ENCODE measurements around the gene ALPK3.

Gene ALPK3

GRCh38 chr15:84822653-84823281 lies 5.6 kb downstream of the ALPK3 start:
- no peak for DNase-seq (ENCODE audit: low read depth, low spot score)

GRCh38 chr15:84823282-84823878 lies 6.2 kb downstream of the ALPK3 start:
- H3K27ac ChIP-seq = no peak overlapping the region
- DNase-seq (ENCODE audit: low read depth, low spot score) = no peak

More at GRCh38 chr15:84822653-84823281, 5.6 kb downstream of the ALPK3 start:
- H3K27ac ChIP-seq = no peak overlapping the region

- no peak for DNase-seq (ENCODE audit: low read depth, low spot score)
- no peak overlapping the region for H3K27ac ChIP-seq
Observed at GRCh38 chr15:84824260-84825007, 7.3 kb downstream of the ALPK3 start.

- no peak overlapping the region for H3K27ac ChIP-seq
- no peak for DNase-seq (ENCODE audit: low read depth, low spot score)
Observed at GRCh38 chr15:84826369-84826823, 9.2 kb downstream of the ALPK3 start.

- DNase-seq (ENCODE audit: low read depth, low spot score) = no peak
Observed at GRCh38 chr15:84827246-84827645, 10.1 kb downstream of the ALPK3 start.

GRCh38 chr15:84828086-84828908 lies 11.1 kb downstream of the ALPK3 start:
- no peak for DNase-seq (ENCODE audit: low read depth, low spot score)
- H3K27ac ChIP-seq = no peak overlapping the region

More at GRCh38 chr15:84827246-84827645, 10.1 kb downstream of the ALPK3 start:
- no peak overlapping the region for H3K27ac ChIP-seq

GRCh38 chr15:84829428-84829827 lies 12.3 kb downstream of the ALPK3 start:
- DNase-seq (ENCODE audit: low read depth, low spot score) = no peak
- H3K27ac ChIP-seq = no peak overlapping the region

- no peak for DNase-seq (ENCODE audit: low read depth, low spot score)
- no peak overlapping the region for H3K27ac ChIP-seq
Observed at GRCh38 chr15:84830036-84830435, 12.9 kb downstream of the ALPK3 start.

GRCh38 chr15:84831028-84831427 lies 13.9 kb downstream of the ALPK3 start:
- no peak for DNase-seq (ENCODE audit: low read depth, low spot score)

GRCh38 chr15:84831613-84832012 lies 14.5 kb downstream of the ALPK3 start:
- H3K27ac ChIP-seq = no peak overlapping the region
- DNase-seq (ENCODE audit: low read depth, low spot score) = no peak

More at GRCh38 chr15:84831028-84831427, 13.9 kb downstream of the ALPK3 start:
- H3K27ac ChIP-seq = no peak overlapping the region

- DNase-seq (ENCODE audit: low read depth, low spot score) = no peak
- no peak overlapping the region for H3K27ac ChIP-seq
Observed at GRCh38 chr15:84832448-84833040, 15.4 kb downstream of the ALPK3 start.

- H3K27ac ChIP-seq = no peak overlapping the region
- DNase-seq (ENCODE audit: low read depth, low spot score) = no peak
Observed at GRCh38 chr15:84833447-84834228, 16.5 kb downstream of the ALPK3 start.

GRCh38 chr15:84834229-84834955 lies 17.2 kb downstream of the ALPK3 start:
- DNase-seq (ENCODE audit: low read depth, low spot score) = no peak
- H3K27ac ChIP-seq = no peak overlapping the region

GRCh38 chr15:84834969-84835368 lies 17.8 kb downstream of the ALPK3 start:
- H3K27ac ChIP-seq = no peak overlapping the region
- no peak for DNase-seq (ENCODE audit: low read depth, low spot score)

- no peak overlapping the region for H3K27ac ChIP-seq
Observed at GRCh38 chr15:84835661-84836337, 18.6 kb downstream of the ALPK3 start.

GRCh38 chr15:84836844-84837243 lies 19.7 kb downstream of the ALPK3 start:
- DNase-seq (ENCODE audit: low read depth, low spot score) = no peak
- H3K27ac ChIP-seq = no peak overlapping the region

More at GRCh38 chr15:84835661-84836337, 18.6 kb downstream of the ALPK3 start:
- no peak for DNase-seq (ENCODE audit: low read depth, low spot score)

GRCh38 chr15:84839714-84840113 lies 22.6 kb downstream of the ALPK3 start:
- no peak overlapping the region for H3K27ac ChIP-seq
- no peak for DNase-seq (ENCODE audit: low read depth, low spot score)

- no peak for DNase-seq (ENCODE audit: low read depth, low spot score)
- H3K27ac ChIP-seq = no peak overlapping the region
Observed at GRCh38 chr15:84840255-84840654, 23.1 kb downstream of the ALPK3 start.
